Measurements from ENCODE around the gene OR51G1. TPM values are rescaled to one million over a fixed set of nuclear protein-coding genes. Genes with fewer than 3 reads are reported as not detected.

Gene OR51G1
- total RNA-seq, 3 donors from 2014 or later (not counting 1 experiment from before 2014, with no cell fraction given), result not detected

DNA sequence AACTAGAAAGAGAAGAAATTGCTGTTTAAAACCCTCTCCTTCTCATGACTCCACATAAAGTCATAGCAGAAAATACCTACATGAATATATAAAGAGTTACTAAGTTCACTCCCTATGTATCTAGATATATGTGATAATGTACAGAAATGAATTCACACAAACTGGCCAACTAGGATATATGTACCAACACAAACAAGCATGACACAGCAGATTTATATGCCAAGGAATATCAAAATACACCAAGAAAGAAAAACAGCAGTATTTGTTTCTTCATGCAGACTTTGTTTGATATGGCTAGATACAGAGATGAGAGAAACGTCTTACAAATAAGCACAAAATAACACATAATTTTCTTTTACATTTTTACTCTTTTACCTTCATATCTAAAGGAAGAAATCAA lies 1.8 kb downstream of the OR51G1 start:
- Histone ChIP-seq H3K27ac (ENCODE audit: low read length) (no peak overlapping the region), H3K4me3 (ENCODE audit: low read length) (no peak overlapping the region), H3K9me3 (ENCODE audit: control insufficient read depth, insufficient read depth, low read length) (no peaks in the 10 kb centered on the region), H3K27me3 (ENCODE audit: control insufficient read depth, insufficient read depth, low read length) (no peaks in the 10 kb centered on the region), H3K4me1 (ENCODE audit: control insufficient read depth, insufficient read depth, low read length) (no peaks in the 10 kb centered on the region), H3K36me3 (ENCODE audit: control insufficient read depth, insufficient read depth, low read length) (no peaks in the 10 kb centered on the region)
- H3K27me3 Mint-ChIP-seq (ENCODE audit: low read depth in 2 of 2), result peaks cover 0 to 6% of the 10 kb centered on the region in 2 donors
- ATAC-seq (no peak), DNase-seq (no peak)
- no peaks in the 10 kb centered on the region for H3K36me3 Mint-ChIP-seq
- no peaks in the 10 kb centered on the region for H3K4me1 Mint-ChIP-seq
- 38% methylated on average over 1 of the region's 1 CpG for WGBS (ENCODE audit: insufficient coverage)
- intact Hi-C loops (cut with micrococcal nuclease), result no loop called here
- TF ChIP-seq, protein P1, sequence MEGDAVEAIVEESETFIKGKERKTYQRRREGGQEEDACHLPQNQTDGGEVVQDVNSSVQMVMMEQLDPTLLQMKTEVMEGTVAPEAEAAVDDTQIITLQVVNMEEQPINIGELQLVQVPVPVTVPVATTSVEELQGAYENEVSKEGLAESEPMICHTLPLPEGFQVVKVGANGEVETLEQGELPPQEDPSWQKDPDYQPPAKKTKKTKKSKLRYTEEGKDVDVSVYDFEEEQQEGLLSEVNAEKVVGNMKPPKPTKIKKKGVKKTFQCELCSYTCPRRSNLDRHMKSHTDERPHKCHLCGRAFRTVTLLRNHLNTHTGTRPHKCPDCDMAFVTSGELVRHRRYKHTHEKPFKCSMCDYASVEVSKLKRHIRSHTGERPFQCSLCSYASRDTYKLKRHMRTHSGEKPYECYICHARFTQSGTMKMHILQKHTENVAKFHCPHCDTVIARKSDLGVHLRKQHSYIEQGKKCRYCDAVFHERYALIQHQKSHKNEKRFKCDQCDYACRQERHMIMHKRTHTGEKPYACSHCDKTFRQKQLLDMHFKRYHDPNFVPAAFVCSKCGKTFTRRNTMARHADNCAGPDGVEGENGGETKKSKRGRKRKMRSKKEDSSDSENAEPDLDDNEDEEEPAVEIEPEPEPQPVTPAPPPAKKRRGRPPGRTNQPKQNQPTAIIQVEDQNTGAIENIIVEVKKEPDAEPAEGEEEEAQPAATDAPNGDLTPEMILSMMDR (IDR thresholded peaks at IDR 0.05), result no peak
- no peak overlapping the region for H3K27ac Mint-ChIP-seq
- peaks cover 6 to 8% of the 10 kb centered on the region in 2 donors for H3K9me3 Mint-ChIP-seq
- H3K4me3 Mint-ChIP-seq, result no peak overlapping the region

DNA sequence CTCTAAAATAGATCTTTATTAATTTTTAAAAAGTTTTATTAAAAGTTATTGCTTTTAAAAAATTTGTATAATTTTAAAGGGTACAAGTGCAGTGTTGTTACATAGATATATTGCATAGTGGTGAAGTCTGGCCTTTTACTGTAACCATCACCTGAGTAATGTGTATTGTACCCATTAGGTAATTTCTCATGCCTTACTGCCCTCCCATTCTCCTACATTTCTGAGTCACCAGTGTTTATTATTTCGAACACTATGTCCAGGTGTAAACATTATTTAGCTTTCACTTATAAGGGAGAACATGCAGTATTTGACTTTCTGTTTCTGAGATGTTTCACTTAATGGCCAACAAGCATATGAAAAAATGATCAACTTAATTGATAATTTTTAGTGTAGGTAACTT lies 2.3 kb downstream of the OR51G1 start:
- Histone ChIP-seq H3K27me3 (ENCODE audit: control insufficient read depth, insufficient read depth, low read length) (no peaks in the 10 kb centered on the region), H3K36me3 (ENCODE audit: control insufficient read depth, insufficient read depth, low read length) (no peaks in the 10 kb centered on the region), H3K4me1 (ENCODE audit: control insufficient read depth, insufficient read depth, low read length) (no peaks in the 10 kb centered on the region), H3K27ac (ENCODE audit: low read length) (no peak overlapping the region), H3K9me3 (ENCODE audit: control insufficient read depth, insufficient read depth, low read length) (no peaks in the 10 kb centered on the region), H3K4me3 (ENCODE audit: low read length) (no peak overlapping the region)
- no peak overlapping the region for H3K27ac Mint-ChIP-seq
- H3K4me3 Mint-ChIP-seq, result no peak overlapping the region
- no CpG with 5 or more reads among the region's 1 CpG for WGBS (ENCODE audit: insufficient coverage)
- H3K27me3 Mint-ChIP-seq (ENCODE audit: low read depth in 2 of 2), result peaks cover 0 to 6% of the 10 kb centered on the region in 2 donors
- DNase-seq (no peak), ATAC-seq (no peak)
- TF ChIP-seq, protein P1 (IDR thresholded peaks at IDR 0.05), result no peak
- H3K36me3 Mint-ChIP-seq, result no peaks in the 10 kb centered on the region
- H3K9me3 Mint-ChIP-seq, result peaks cover 6% of the 10 kb centered on the region in 2 donors
- H3K4me1 Mint-ChIP-seq, result no peaks in the 10 kb centered on the region
- intact Hi-C loops (cut with micrococcal nuclease), result no loop called here

DNA sequence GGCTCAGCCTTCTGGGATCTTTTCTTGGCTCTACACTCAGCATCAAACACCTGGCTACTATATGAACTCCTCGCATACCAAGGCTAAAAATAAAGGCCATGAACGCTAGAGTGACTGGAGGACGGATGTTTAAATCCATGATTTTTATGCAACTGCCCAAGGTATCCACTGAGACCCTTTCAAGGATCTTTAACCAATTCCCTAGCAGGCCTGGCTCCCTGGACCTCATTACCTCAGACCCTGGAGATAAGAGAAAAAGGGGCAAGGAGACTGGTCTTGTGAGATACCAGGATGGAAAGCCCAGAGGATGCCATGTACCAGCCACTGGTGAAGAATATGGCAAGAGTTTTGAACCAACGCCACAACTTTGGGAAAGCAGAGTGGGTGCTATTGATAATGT lies 4.9 kb downstream of the OR51G1 start, which contains the start of gene OR51G2:
Gene OR51G2, minus strand, starts transcription at position 101 of the 400 bp plus-strand sequence. CDS start 3,687 bp downstream, outside the sequence.
- TF ChIP-seq, protein P1 (IDR thresholded peaks at IDR 0.05), result no peak
- intact Hi-C loops (cut with micrococcal nuclease), result no loop called here
- no peak within 1 kb of the TSS for H3K4me3 Mint-ChIP-seq

DNA sequence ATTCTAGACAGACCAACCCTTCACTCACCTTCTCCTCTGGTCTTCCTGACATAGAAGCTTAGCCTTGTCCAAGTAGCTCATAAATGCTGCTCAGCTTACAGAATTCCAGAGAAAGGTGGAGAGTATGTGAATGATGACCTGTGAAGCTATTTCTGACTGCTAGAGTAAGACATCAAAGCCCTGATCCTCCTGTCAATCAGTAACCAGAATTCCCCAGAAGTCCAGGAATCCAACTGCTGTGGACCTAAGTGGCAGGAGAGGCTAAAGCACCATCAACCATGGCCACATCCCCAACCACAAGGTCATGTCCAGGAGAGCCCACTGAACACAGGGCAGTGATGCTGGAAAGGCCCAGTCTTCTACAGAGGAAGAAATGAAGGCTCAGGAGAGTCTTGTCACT lies 7.6 kb downstream of the OR51G1 start:
- no peaks in the 10 kb centered on the region for H3K4me1 ChIP-seq (ENCODE audit: control insufficient read depth, insufficient read depth, low read length)
- ATAC-seq, result no peak
- DNase-seq, result no peak
- TF ChIP-seq, protein P1 (IDR thresholded peaks at IDR 0.05), result no peak
- H3K9me3 ChIP-seq (ENCODE audit: control insufficient read depth, insufficient read depth, low read length), result peaks cover 2% of the 10 kb centered on the region
- H3K27ac Mint-ChIP-seq, result no peak overlapping the region
- peaks cover 0 to 1% of the 10 kb centered on the region in 2 donors for H3K9me3 Mint-ChIP-seq
- H3K27me3 ChIP-seq (ENCODE audit: control insufficient read depth, insufficient read depth, low read length), result no peaks in the 10 kb centered on the region
- H3K4me3 ChIP-seq (ENCODE audit: low read length), result no peak overlapping the region
- H3K36me3 Mint-ChIP-seq, result no peaks in the 10 kb centered on the region
- no peak overlapping the region for H3K4me3 Mint-ChIP-seq
- intact Hi-C loops (cut with micrococcal nuclease), result no loop called here
- H3K4me1 Mint-ChIP-seq, result no peaks in the 10 kb centered on the region
- no peak overlapping the region for H3K27ac ChIP-seq (ENCODE audit: low read length)
- H3K27me3 Mint-ChIP-seq (ENCODE audit: low read depth in 2 of 2), result no peaks in the 10 kb centered on the region
- H3K36me3 ChIP-seq (ENCODE audit: control insufficient read depth, insufficient read depth, low read length), result no peaks in the 10 kb centered on the region

More for the DNA sequence above, 4.9 kb downstream of the OR51G1 start, which contains the start of gene OR51G2:
- no peaks in the 10 kb centered on the region for H3K4me1 Mint-ChIP-seq
- H3K36me3 Mint-ChIP-seq, result no peaks in the 10 kb centered on the region
- ATAC-seq, result no peak
- Histone ChIP-seq H3K27ac (ENCODE audit: low read length) (no peak within 1 kb of the TSS), H3K36me3 (ENCODE audit: control insufficient read depth, insufficient read depth, low read length) (no peaks in the 10 kb centered on the region), H3K4me1 (ENCODE audit: control insufficient read depth, insufficient read depth, low read length) (no peaks in the 10 kb centered on the region), H3K27me3 (ENCODE audit: control insufficient read depth, insufficient read depth, low read length) (no peaks in the 10 kb centered on the region), H3K9me3 (ENCODE audit: control insufficient read depth, insufficient read depth, low read length) (no peaks in the 10 kb centered on the region), H3K4me3 (ENCODE audit: low read length) (no peak within 1 kb of the TSS)
- no peak for DNase-seq
- H3K27me3 Mint-ChIP-seq (ENCODE audit: low read depth in 2 of 2), result peaks cover 0 to 6% of the 10 kb centered on the region in 2 donors
- H3K9me3 Mint-ChIP-seq, result peaks cover 5 to 6% of the 10 kb centered on the region in 2 donors
- no peak within 1 kb of the TSS for H3K27ac Mint-ChIP-seq
- WGBS (ENCODE audit: insufficient coverage), result 91% methylated on average over 4 of the region's 4 CpGs

All from natural killer cell (primary cell).